ENCODE measurements around the gene ADCY2.

DNA sequence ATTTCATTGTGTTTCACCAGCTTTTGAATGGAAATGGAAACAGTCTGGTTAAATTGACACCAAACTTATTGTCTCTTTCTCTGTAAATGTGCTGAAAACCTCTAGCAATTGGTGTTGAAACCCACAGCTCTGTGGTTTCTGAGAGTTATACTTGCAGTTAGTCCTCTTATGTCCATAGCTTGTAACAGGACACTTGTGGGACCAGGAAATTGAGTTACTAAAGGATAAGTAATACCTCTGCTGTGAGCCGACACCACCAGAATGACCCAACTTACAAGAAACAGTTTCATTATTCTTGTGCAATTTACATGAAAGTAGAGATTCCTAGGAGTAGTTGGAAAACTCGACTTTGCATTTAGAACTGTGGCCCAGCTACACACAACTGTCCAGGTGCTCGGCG lies 263.5 kb downstream of the ADCY2 start:
- TF ChIP-seq ZNF274 (IDR thresholded peaks at IDR 0.05; ENCODE audit: low read depth, low read length), result no peak
- TF ChIP-seq SUZ12 (IDR thresholded peaks at IDR 0.05; ENCODE audit: extremely low read depth, insufficient read depth, insufficient read length), result no peak
- TF ChIP-seq YY1 (IDR thresholded peaks at IDR 0.05; ENCODE audit: insufficient read depth, insufficient read length), result no peak
